GM18861 (cell line): ENCODE data around the gene SH3RF2.
"Not testable (repeated sequence)": the region's sequence is repeated elsewhere in the genome, so short reads cannot be mapped to it uniquely, and the experiment has no call there.

Source experiments
- ATAC-seq: cut with Tn5 transposase; IDR thresholded peaks from one replicate; pipeline ENCODE4 v1.9.1; 2021; ENCODE audit not compliant: unreplicated experiment

Gene SH3RF2

GRCh38 chr5:146003852-146004251 lies 67.5 kb downstream of the SH3RF2 start:
- ATAC-seq = no peak

- peak; percentile 45 for ATAC-seq
Observed at GRCh38 chr5:146005264-146005663, 68.9 kb downstream of the SH3RF2 start.

GRCh38 chr5:146005723-146006122 lies 69.3 kb downstream of the SH3RF2 start:
- ATAC-seq = no peak

GRCh38 chr5:146006470-146007190 lies 70.3 kb downstream of the SH3RF2 start:
- no peak for ATAC-seq

GRCh38 chr5:146007270-146007669 lies 70.9 kb downstream of the SH3RF2 start:
- no peak for ATAC-seq

- no peak for ATAC-seq
Observed at GRCh38 chr5:146007989-146008388, 71.6 kb downstream of the SH3RF2 start.

- ATAC-seq = no peak
Observed at GRCh38 chr5:146009020-146009419, 72.6 kb downstream of the SH3RF2 start.

GRCh38 chr5:146010447-146010846 lies 74.1 kb downstream of the SH3RF2 start:
- not testable (repeated sequence) for ATAC-seq

- no peak for ATAC-seq
Observed at GRCh38 chr5:146013761-146014160, 77.4 kb downstream of the SH3RF2 start.

- no peak for ATAC-seq
Observed at GRCh38 chr5:146015001-146015400, 78.6 kb downstream of the SH3RF2 start.

- ATAC-seq = no peak
Observed at GRCh38 chr5:146016764-146017484, 80.5 kb downstream of the SH3RF2 start.

- ATAC-seq = no peak
Observed at GRCh38 chr5:146018514-146019375, 82.4 kb downstream of the SH3RF2 start.

GRCh38 chr5:146020100-146020499 lies 83.7 kb downstream of the SH3RF2 start:
- no peak for ATAC-seq

GRCh38 chr5:146024034-146024433 lies 87.7 kb downstream of the SH3RF2 start:
- no peak for ATAC-seq

GRCh38 chr5:146025114-146025680 lies 88.8 kb downstream of the SH3RF2 start:
- ATAC-seq = no peak

- ATAC-seq = no peak
Observed at GRCh38 chr5:146025681-146026080, 89.3 kb downstream of the SH3RF2 start.

- ATAC-seq = no peak
Observed at GRCh38 chr5:146026307-146027010, 90.1 kb downstream of the SH3RF2 start.

- ATAC-seq = no peak
Observed at GRCh38 chr5:146027751-146028150, 91.4 kb downstream of the SH3RF2 start.

GRCh38 chr5:146032911-146033310 lies 96.5 kb downstream of the SH3RF2 start:
- no peak for ATAC-seq

GRCh38 chr5:146034127-146034526 lies 97.7 kb downstream of the SH3RF2 start:
- ATAC-seq = no peak

- ATAC-seq = no peak
Observed at GRCh38 chr5:146034605-146035004, 98.2 kb downstream of the SH3RF2 start.
